Effector memory CD8-positive, alpha-beta T cell (primary cell): Measurements from ENCODE around the gene BACH2.

Source experiments
- ATAC-seq: fragments of 150-1000 bp; cut with Tn5 transposase; replicated peaks from 2 replicates; pipeline ENCODE4 v1.10.0; 2021; ENCODE audit warnings: mild to moderate bottlenecking, moderate library complexity
- DNase-seq, 3 experiments: peaks; one replicate each; pipeline ENCODE4 v3.0.0; 2021
- H3K27ac Mint-ChIP-seq, 2 donors: one replicate each; pipeline ENCODE4 v1.8.0; 2022; ENCODE audit warnings: mild to moderate bottlenecking in 2 of 2, mixed read lengths in 2 of 2, moderate library complexity in 2 of 2
- H3K27me3 Mint-ChIP-seq, 2 donors: one replicate each; pipeline ENCODE4 v1.8.0; 2022; ENCODE audit warnings: mixed read lengths in 2 of 2
- H3K36me3 Mint-ChIP-seq: one replicate; pipeline ENCODE4 v1.8.0; 2022; ENCODE audit warnings: mild to moderate bottlenecking, moderate library complexity, mixed read lengths; ENCODE audit not compliant: insufficient read depth
- H3K4me1 Mint-ChIP-seq, 2 donors: one replicate each; pipeline ENCODE4 v1.8.0; 2022; ENCODE audit warnings: low read depth in 2 of 2, mixed read lengths in 2 of 2
- H3K4me3 Mint-ChIP-seq, 2 donors: one replicate each; pipeline ENCODE4 v1.8.0; 2022; ENCODE audit warnings: mild to moderate bottlenecking in 2 of 2, mixed read lengths in 2 of 2, moderate library complexity in 2 of 2
- H3K9me3 Mint-ChIP-seq, 2 donors: one replicate each; pipeline ENCODE4 v1.8.0; 2022; ENCODE audit warnings: mixed read lengths in 2 of 2

BACH2 gene

GRCh38 chr6:90093558-90094073 lies 203.0 kb downstream of the BACH2 start:
- H3K4me3 Mint-ChIP-seq = no peak overlapping the region
- H3K36me3 Mint-ChIP-seq = no peaks in the 10 kb centered on the region
- H3K4me1 Mint-ChIP-seq = peaks cover 7 to 8% of the 10 kb centered on the region in 2 donors
- H3K27me3 Mint-ChIP-seq = peaks cover 9 to 14% of the 10 kb centered on the region in 2 donors
- H3K27ac Mint-ChIP-seq = no peak overlapping the region
- no peak for DNase-seq
- no peaks in the 10 kb centered on the region for H3K9me3 Mint-ChIP-seq
- ATAC-seq = no peak

GRCh38 chr6:90090866-90091265 lies 205.8 kb downstream of the BACH2 start:
- ATAC-seq (no peak), DNase-seq (no peak)
- Mint-ChIP-seq H3K27ac (no peak overlapping the region), H3K4me3 (no peak overlapping the region), H3K27me3 (peaks cover 0 to 1% of the 10 kb centered on the region in 2 donors), H3K36me3 (no peaks in the 10 kb centered on the region), H3K9me3 (no peaks in the 10 kb centered on the region), H3K4me1 (no peaks in the 10 kb centered on the region)

DNA sequence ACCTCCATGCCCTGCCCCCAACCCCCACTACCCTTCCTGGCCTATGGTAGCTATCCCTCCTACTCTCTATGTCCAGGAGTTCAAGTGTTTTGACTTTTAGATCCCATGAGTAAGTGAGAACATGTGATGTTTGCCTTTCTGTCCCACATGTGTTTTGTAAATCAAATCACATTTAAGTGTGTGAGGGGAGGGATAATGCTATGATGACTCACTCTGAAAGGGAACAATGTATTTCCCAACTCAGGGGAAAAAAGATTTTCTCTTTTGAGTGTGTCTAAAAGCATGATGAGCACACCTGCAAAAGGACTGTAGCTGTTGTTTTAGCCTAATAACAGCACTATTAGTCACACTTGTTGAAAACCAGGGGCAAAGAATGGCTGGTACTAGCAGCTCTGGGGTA lies 208.6 kb downstream of the BACH2 start:
- Mint-ChIP-seq H3K36me3 (no peaks in the 10 kb centered on the region), H3K4me1 (peaks cover 6 to 11% of the 10 kb centered on the region in 2 donors), H3K9me3 (no peaks in the 10 kb centered on the region), H3K27me3 (no peaks in the 10 kb centered on the region), H3K4me3 (no peak overlapping the region), H3K27ac (no peak overlapping the region)
- no peak for ATAC-seq
- DNase-seq = no peak

DNA sequence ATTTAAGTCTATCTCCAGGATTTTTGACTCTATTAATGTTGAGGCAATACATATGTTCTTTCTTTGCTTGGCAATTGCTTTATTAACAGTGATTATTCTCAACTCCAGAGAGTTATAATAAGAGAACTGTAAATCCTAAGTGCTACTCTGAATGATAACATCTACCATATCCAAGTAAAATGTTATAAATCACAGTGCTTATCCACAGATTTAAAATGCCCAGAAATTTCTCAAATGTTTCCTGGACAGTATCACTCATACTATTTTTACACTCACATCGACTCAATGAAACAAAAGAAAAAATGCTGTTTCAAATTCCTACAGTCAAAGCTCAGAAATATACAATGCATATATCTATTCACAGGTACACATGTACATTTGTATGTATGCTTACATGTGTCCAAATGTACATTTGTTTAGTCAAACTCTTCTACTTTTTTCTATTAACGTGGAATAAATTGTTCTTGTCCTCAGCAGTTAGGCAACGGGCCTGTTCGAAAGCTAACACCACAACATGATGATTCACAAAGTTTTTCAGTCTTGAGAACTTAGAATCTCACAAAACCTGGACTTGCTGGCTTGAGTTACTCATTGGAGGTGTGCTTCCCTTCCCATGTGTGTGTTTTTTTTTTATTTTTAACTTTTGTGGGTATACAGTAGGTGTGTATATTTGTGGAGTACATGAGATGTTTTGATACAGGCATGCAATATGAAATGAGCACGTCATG lies 209.4 kb downstream of the BACH2 start:
- ATAC-seq = no peak
- no peak for DNase-seq
- Mint-ChIP-seq H3K9me3 (no peaks in the 10 kb centered on the region), H3K36me3 (no peaks in the 10 kb centered on the region), H3K4me1 (peaks cover 6 to 18% of the 10 kb centered on the region in 2 donors), H3K27ac (no peak overlapping the region), H3K4me3 (no peak overlapping the region), H3K27me3 (no peaks in the 10 kb centered on the region)

- Mint-ChIP-seq H3K36me3 (no peaks in the 10 kb centered on the region), H3K27me3 (no peaks in the 10 kb centered on the region), H3K4me3 (no peak overlapping the region), H3K4me1 (peaks cover 9 to 21% of the 10 kb centered on the region in 2 donors), H3K27ac (no peak overlapping the region), H3K9me3 (no peaks in the 10 kb centered on the region)
- DNase-seq (no peak), ATAC-seq (no peak)
Measured at GRCh38 chr6:90086517-90086916, 210.1 kb downstream of the BACH2 start.

- no peaks in the 10 kb centered on the region for H3K9me3 Mint-ChIP-seq
- no peaks in the 10 kb centered on the region for H3K36me3 Mint-ChIP-seq
- peak overlapping the region; percentile 21 to 39 for H3K4me3 Mint-ChIP-seq
- H3K27ac Mint-ChIP-seq = peak overlapping the region in 1 of 2 donors; percentile 42
- H3K4me1 Mint-ChIP-seq = peaks cover 23 to 47% of the 10 kb centered on the region in 2 donors
- H3K27me3 Mint-ChIP-seq = peaks cover 0 to 9% of the 10 kb centered on the region in 2 donors
- peak; percentile 31 for ATAC-seq
- no peak for DNase-seq
Measured at GRCh38 chr6:90083891-90084290, 212.8 kb downstream of the BACH2 start.

DNA sequence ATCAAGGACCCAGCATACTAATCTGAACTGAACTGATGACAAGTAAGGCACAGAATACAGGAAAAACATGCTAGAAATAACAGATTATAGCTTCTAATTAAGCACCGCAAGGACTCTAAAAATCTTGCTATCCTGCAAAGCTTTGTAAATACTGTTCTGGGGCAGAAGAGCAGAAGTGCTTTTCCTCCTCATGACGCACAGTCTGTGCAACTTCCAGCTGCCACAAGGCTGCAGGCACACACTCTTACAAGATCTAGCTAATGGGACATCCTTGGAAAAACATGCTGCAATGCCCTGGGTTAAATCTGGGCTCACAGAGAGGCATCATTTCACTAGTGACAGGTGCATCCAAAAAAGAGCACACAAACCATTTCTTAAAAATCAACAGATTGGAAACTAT lies 213.8 kb downstream of the BACH2 start:
- no peak for ATAC-seq
- Mint-ChIP-seq H3K4me1 (peaks cover 31 to 56% of the 10 kb centered on the region in 2 donors), H3K27ac (no peak overlapping the region), H3K27me3 (peaks cover 0 to 19% of the 10 kb centered on the region in 2 donors), H3K9me3 (no peaks in the 10 kb centered on the region), H3K36me3 (no peaks in the 10 kb centered on the region), H3K4me3 (no peak overlapping the region)
- no peak for DNase-seq

DNA sequence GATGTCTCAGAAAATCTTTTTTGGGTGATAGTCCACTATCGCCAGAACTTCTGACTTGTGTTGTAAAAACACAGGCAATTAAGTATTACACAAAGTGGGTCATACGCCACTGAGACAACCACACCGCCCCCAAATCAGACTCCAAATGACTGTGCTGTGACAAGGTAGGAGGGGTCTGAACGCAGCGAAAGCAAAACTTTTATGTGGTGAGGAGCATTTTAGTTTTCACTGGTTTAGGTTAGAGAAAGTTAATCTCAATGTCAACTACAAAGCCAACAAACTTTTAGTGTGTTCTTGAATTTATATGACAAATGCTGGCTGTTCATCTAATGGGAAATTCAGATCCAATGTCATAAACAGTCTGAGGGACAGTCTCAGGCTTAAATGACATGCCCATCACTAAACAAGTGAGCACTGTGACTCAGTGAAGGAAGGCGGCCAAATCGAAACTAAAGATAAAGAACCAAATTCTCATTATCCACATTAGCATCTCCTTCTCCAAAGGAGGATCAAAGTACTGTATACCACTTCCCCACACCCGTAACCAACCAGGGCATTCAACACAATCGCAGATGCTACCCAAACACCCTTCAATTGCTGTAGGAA lies 215.7 kb downstream of the BACH2 start:
- peak; percentile 79 for ATAC-seq
- H3K27ac Mint-ChIP-seq = peak overlapping the region; percentile 65 to 88
- peaks cover 40 to 64% of the 10 kb centered on the region in 2 donors for H3K4me1 Mint-ChIP-seq
- no peaks in the 10 kb centered on the region for H3K9me3 Mint-ChIP-seq
- peak; percentile 53 to 57 (median 56) for DNase-seq
- H3K36me3 Mint-ChIP-seq = no peaks in the 10 kb centered on the region
- H3K4me3 Mint-ChIP-seq = peak overlapping the region; percentile 76 to 91
- H3K27me3 Mint-ChIP-seq = peaks cover 0 to 35% of the 10 kb centered on the region in 2 donors

GRCh38 chr6:90079560-90080490 lies 216.8 kb downstream of the BACH2 start:
- Mint-ChIP-seq H3K27me3 (peaks cover 0 to 41% of the 10 kb centered on the region in 2 donors), H3K36me3 (no peaks in the 10 kb centered on the region)
- DNase-seq = no peak

DNA sequence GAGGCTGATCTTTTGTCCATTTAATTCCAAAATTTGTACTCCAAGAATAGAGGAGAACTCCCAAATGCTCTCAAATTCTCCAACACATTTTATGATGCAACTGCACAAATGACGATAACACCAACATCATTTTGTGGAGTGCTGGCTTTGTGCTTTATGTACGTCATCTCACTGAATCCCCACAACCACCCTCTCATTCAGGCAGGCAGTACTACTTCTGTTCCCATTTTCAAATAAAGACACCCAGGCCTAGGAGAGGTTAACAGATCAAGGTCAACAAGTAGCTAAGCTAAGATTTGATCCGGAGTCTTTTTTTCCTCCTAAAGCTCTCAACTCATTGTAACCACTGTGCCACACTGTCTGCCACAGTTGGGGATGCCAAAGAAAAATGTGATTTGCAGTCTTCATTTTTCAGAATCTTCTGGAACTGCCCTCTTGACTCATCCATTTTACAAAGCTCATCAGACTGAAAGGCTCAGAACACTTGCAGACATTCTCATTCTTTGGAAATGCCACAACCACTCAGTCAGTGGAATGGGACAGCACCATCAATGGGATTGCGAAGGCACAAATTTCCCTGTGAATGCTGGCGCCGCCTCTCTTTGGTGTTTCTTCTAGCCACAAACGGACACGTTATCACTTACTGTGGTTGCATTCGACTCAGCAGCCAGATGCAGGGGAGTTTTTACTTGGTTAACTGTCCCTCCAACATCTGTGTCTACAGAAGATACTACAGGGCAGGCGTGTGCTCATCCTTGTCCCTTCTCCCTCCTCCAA lies 217.9 kb downstream of the BACH2 start:
- DNase-seq (peak in 1 of 3 experiments; percentile 11), ATAC-seq (peak; percentile 23)
- peaks cover 41 to 63% of the 10 kb centered on the region in 2 donors for H3K4me1 Mint-ChIP-seq
- peak overlapping the region; percentile 65 to 88 for H3K27ac Mint-ChIP-seq
- peak overlapping the region; percentile 76 to 91 for H3K4me3 Mint-ChIP-seq
- H3K9me3 Mint-ChIP-seq = no peaks in the 10 kb centered on the region
- H3K27me3 Mint-ChIP-seq = peaks cover 0 to 48% of the 10 kb centered on the region in 2 donors
- H3K36me3 Mint-ChIP-seq = no peaks in the 10 kb centered on the region

More at GRCh38 chr6:90079560-90080490, 216.8 kb downstream of the BACH2 start:
- H3K4me3 Mint-ChIP-seq = peak overlapping the region; percentile 76 to 91
- H3K9me3 Mint-ChIP-seq = no peaks in the 10 kb centered on the region
- peak overlapping the region; percentile 65 to 88 for H3K27ac Mint-ChIP-seq
- peaks cover 43 to 66% of the 10 kb centered on the region in 2 donors for H3K4me1 Mint-ChIP-seq
- peak; percentile 9 for ATAC-seq

DNA sequence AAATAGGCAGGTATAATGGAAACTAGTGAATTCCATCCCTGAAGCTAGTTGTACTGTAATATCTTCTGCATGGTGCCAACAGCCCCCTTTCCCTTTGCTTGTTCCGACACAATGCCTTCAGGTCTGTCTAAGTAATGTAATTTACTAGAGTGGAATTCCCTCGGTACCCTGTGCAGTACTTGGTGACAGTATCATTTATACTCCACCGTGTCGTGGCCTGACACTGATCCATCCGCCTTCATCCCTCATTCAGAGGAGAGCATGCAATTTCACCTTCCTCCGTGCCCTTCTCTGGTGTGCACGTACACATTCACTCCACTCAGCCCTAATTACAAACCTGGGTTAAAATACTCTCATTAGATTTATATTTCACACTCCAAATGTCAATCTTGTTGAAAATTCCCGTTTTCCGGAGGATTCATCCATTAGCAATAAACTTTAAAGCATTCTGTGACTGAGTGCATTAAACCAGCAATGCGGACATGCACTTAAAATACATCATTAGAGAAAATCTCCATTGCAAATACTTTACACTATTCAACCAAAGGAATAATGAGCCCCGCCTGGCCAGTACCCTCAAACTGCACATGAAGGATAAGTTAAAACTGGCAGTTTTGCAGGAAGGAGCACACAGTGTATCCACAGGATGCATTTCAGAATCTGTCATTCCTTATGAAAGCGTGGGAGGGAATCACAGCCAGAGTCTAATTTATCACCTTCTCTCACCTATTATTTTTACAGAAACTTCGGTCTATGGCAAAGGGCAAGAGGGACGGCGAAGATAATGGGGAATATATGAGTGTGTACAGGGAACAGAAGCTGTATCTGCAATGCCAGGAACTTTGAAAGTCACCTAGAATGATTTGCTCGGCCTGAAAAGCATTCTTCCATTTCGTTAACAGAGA lies 219.9 kb downstream of the BACH2 start:
- H3K36me3 Mint-ChIP-seq = no peaks in the 10 kb centered on the region
- no peaks in the 10 kb centered on the region for H3K9me3 Mint-ChIP-seq
- H3K27me3 Mint-ChIP-seq = peaks cover 0 to 57% of the 10 kb centered on the region in 2 donors

More for the DNA sequence above, 219.9 kb downstream of the BACH2 start:
- no peak for DNase-seq
- Mint-ChIP-seq H3K4me3 (no peak overlapping the region), H3K4me1 (peaks cover 46 to 67% of the 10 kb centered on the region in 2 donors), H3K27ac (no peak overlapping the region)
- ATAC-seq = no peak
